HG02884 (cell line): Measurements from ENCODE around the gene HLA-DQA2.
"Not testable (repeated sequence)": the region's sequence is repeated elsewhere in the genome, so short reads cannot be mapped to it uniquely, and the experiment has no call there.

ENCODE experiments used
- ATAC-seq: cut with Tn5 transposase; IDR thresholded peaks from one replicate; pipeline ENCODE4 v1.9.1; 2021; ENCODE audit warnings: mild to moderate bottlenecking, moderate library complexity; ENCODE audit not compliant: unreplicated experiment

The HLA-DQA2 gene

GRCh38 chr6:32775071-32775470 lies 33.9 kb downstream of the HLA-DQA2 start:
- ATAC-seq = no peak

- no peak for ATAC-seq
Measured at GRCh38 chr6:32779036-32779435, 37.8 kb downstream of the HLA-DQA2 start.

- ATAC-seq = not testable (repeated sequence)
Measured at GRCh38 chr6:32782923-32783322, 41.7 kb downstream of the HLA-DQA2 start.

- ATAC-seq = no peak
Measured at GRCh38 chr6:32785781-32786533, 44.8 kb downstream of the HLA-DQA2 start.

- ATAC-seq = no peak
Measured at GRCh38 chr6:32790306-32790705, 49.1 kb downstream of the HLA-DQA2 start.

GRCh38 chr6:32792901-32793435 lies 51.8 kb downstream of the HLA-DQA2 start:
- ATAC-seq = no peak

DNA sequence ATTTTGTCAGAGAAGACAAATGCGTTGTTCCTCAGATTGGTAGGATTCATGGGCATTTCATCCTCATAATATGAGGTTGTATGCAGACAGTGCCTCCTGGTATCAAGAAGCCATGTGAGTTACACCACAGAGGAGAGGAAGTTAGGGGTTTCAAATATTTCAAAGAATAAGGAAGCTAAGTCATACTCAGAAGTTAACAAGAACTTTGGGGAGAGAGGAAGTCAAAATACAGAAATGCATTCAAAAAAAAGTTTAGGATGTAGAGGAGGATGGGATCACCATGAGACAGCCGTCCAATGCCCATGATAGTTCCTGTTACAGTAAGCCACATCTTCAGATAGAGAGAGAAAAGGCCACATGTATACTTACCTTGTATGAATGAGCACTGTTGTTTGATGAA lies 53.3 kb downstream of the HLA-DQA2 start:
- ATAC-seq = no peak
